ENCODE measurements around the gene YPEL1.
A peak's percentile ranks its signal among the peaks of the same experiment; 100 is the strongest.
"Not testable (repeated sequence)": the region's sequence is repeated elsewhere in the genome, so short reads cannot be mapped to it uniquely, and the experiment has no call there.

YPEL1 gene

GRCh38 chr22:21681566-21682370 lies 53.8 kb downstream of the YPEL1 start:
- DNase-seq = no peak

GRCh38 chr22:21680830-21681565 lies 54.6 kb downstream of the YPEL1 start:
- DNase-seq = no peak

- no peak for DNase-seq
These were observed 56.2 kb downstream of the YPEL1 start for GRCh38 chr22:21679383-21679782.

- DNase-seq = not testable (repeated sequence)
These were observed 56.8 kb downstream of the YPEL1 start for GRCh38 chr22:21678842-21679241.

GRCh38 chr22:21677606-21678443 lies 57.8 kb downstream of the YPEL1 start:
- DNase-seq = no peak

- DNase-seq = no peak
These were observed 60.9 kb downstream of the YPEL1 start for GRCh38 chr22:21674638-21675245.

GRCh38 chr22:21673534-21674321 lies 61.9 kb downstream of the YPEL1 start:
- DNase-seq = no peak

- DNase-seq = no peak
These were observed 63.4 kb downstream of the YPEL1 start for GRCh38 chr22:21672107-21672629.

GRCh38 chr22:21669026-21669425 lies 66.6 kb downstream of the YPEL1 start:
- no peak for DNase-seq

GRCh38 chr22:21666786-21667185 lies 68.8 kb downstream of the YPEL1 start:
- no peak for DNase-seq

- no peak for DNase-seq
These were observed 70.3 kb downstream of the YPEL1 start for GRCh38 chr22:21665047-21665851.

- no peak for DNase-seq
These were observed 71.9 kb downstream of the YPEL1 start for GRCh38 chr22:21663738-21664137.

GRCh38 chr22:21661991-21662390 lies 73.6 kb downstream of the YPEL1 start:
- DNase-seq = no peak

- DNase-seq = no peak
These were observed 74.7 kb downstream of the YPEL1 start for GRCh38 chr22:21660904-21661303.

- no peak for DNase-seq
These were observed 75.6 kb downstream of the YPEL1 start for GRCh38 chr22:21659864-21660525.

GRCh38 chr22:21657360-21658032 lies 78.1 kb downstream of the YPEL1 start:
- DNase-seq = peak; percentile 70

GRCh38 chr22:21657020-21657359 lies 78.6 kb downstream of the YPEL1 start:
- DNase-seq = no peak

GRCh38 chr22:21652547-21653545 lies 82.7 kb downstream of the YPEL1 start:
- DNase-seq = no peak
